ENCODE measurements around the gene KIF26B. TPM values are rescaled to one million over a fixed set of nuclear protein-coding genes. Genes with fewer than 3 reads are reported as not detected.
"Not testable (repeated sequence)": the region's sequence is repeated elsewhere in the genome, so short reads cannot be mapped to it uniquely, and the experiment has no call there.

The KIF26B gene
- polyA plus RNA-seq, 6 donors from 2014 or later = 0.01 to 0.04 TPM; not detected in 4

- H3K27ac Mint-ChIP-seq = no peak overlapping the region
- peaks cover 0 to 8% (median 0%) of the 10 kb centered on the region in 3 donors for H3K27me3 Mint-ChIP-seq
- H3K4me1 Mint-ChIP-seq = peaks cover 0 to 13% (median 4%) of the 10 kb centered on the region in 3 donors
- ATAC-seq (ENCODE audit: low read depth in 2 of 2) (no peak), DNase-seq (no peak)
- H3K36me3 Mint-ChIP-seq = no peaks in the 10 kb centered on the region
- no peak overlapping the region for H3K4me3 Mint-ChIP-seq
- H3K9me3 Mint-ChIP-seq = peaks cover 0 to 2% (median 0%) of the 10 kb centered on the region in 7 donors
Measured at GRCh38 chr1:245715970-245716369, 561.2 kb downstream of the KIF26B start.

- peaks cover 0 to 8% (median 0%) of the 10 kb centered on the region in 3 donors for H3K27me3 Mint-ChIP-seq
- DNase-seq (no peak), ATAC-seq (ENCODE audit: low read depth in 2 of 2) (no peak)
- H3K9me3 Mint-ChIP-seq = peaks cover 0 to 2% (median 0%) of the 10 kb centered on the region in 7 donors
- H3K4me3 Mint-ChIP-seq = no peak overlapping the region
- peak overlapping the region in 1 of 6 donors; percentile 59 for H3K27ac Mint-ChIP-seq
- no peaks in the 10 kb centered on the region for H3K36me3 Mint-ChIP-seq
- peaks cover 0 to 13% (median 3%) of the 10 kb centered on the region in 3 donors for H3K4me1 Mint-ChIP-seq
Measured at GRCh38 chr1:245716561-245716960, 561.8 kb downstream of the KIF26B start.

GRCh38 chr1:245717611-245718010 is 562.8 kb downstream of the KIF26B start:
- Mint-ChIP-seq H3K9me3 (peaks cover 0 to 2% (median 0%) of the 10 kb centered on the region in 7 donors), H3K4me1 (peaks cover 0 to 6% (median 0%) of the 10 kb centered on the region in 3 donors), H3K36me3 (no peaks in the 10 kb centered on the region), H3K27me3 (peaks cover 0 to 7% (median 0%) of the 10 kb centered on the region in 3 donors), H3K27ac (no peak overlapping the region), H3K4me3 (no peak overlapping the region)
- DNase-seq = no peak
- no peak for ATAC-seq (ENCODE audit: low read depth in 2 of 2)

GRCh38 chr1:245718123-245718522 is 563.3 kb downstream of the KIF26B start:
- peaks cover 0 to 6% (median 0%) of the 10 kb centered on the region in 3 donors for H3K4me1 Mint-ChIP-seq
- H3K36me3 Mint-ChIP-seq = no peaks in the 10 kb centered on the region
- H3K27me3 Mint-ChIP-seq = peaks cover 0 to 7% (median 0%) of the 10 kb centered on the region in 3 donors
- DNase-seq = no peak
- no peak overlapping the region for H3K27ac Mint-ChIP-seq
- H3K9me3 Mint-ChIP-seq = peaks cover 0 to 2% (median 0%) of the 10 kb centered on the region in 7 donors
- H3K4me3 Mint-ChIP-seq = no peak overlapping the region
- ATAC-seq (ENCODE audit: low read depth in 2 of 2) = no peak

- H3K4me3 Mint-ChIP-seq = no peak overlapping the region
- peaks cover 0 to 7% (median 5%) of the 10 kb centered on the region in 3 donors for H3K27me3 Mint-ChIP-seq
- H3K36me3 Mint-ChIP-seq = no peaks in the 10 kb centered on the region
- ATAC-seq (ENCODE audit: low read depth in 2 of 2) (no peak), DNase-seq (no peak)
- H3K4me1 Mint-ChIP-seq = peaks cover 0 to 6% (median 0%) of the 10 kb centered on the region in 3 donors
- no peak overlapping the region for H3K27ac Mint-ChIP-seq
- peaks cover 0 to 4% (median 0%) of the 10 kb centered on the region in 7 donors for H3K9me3 Mint-ChIP-seq
Measured at GRCh38 chr1:245718951-245719350, 564.2 kb downstream of the KIF26B start.

- ATAC-seq (ENCODE audit: low read depth in 2 of 2) = no peak
- Mint-ChIP-seq H3K4me3 (no peak overlapping the region), H3K9me3 (peaks cover 6 to 15% (median 7%) of the 10 kb centered on the region in 7 donors), H3K4me1 (peaks cover 0 to 4% (median 4%) of the 10 kb centered on the region in 3 donors), H3K27ac (no peak overlapping the region), H3K36me3 (peaks cover 3 to 10% of the 10 kb centered on the region in 2 donors), H3K27me3 (peaks cover 5 to 13% (median 7%) of the 10 kb centered on the region in 3 donors)
- DNase-seq = no peak
Measured at GRCh38 chr1:245721488-245721887, 566.7 kb downstream of the KIF26B start.

- H3K36me3 Mint-ChIP-seq = peaks cover 12 to 49% of the 10 kb centered on the region in 2 donors
- H3K4me1 Mint-ChIP-seq; H3K4me3 Mint-ChIP-seq; H3K27ac Mint-ChIP-seq; DNase-seq; ATAC-seq (ENCODE audit: low read depth in 2 of 2): not testable (repeated sequence)
- peaks cover 28 to 74% (median 52%) of the 10 kb centered on the region in 7 donors for H3K9me3 Mint-ChIP-seq
- peaks cover 0 to 20% (median 5%) of the 10 kb centered on the region in 3 donors for H3K27me3 Mint-ChIP-seq
Measured at GRCh38 chr1:245728035-245728434, 573.2 kb downstream of the KIF26B start.

GRCh38 chr1:245730801-245731200 is 576.0 kb downstream of the KIF26B start:
- ATAC-seq (ENCODE audit: low read depth in 2 of 2) = no peak
- peaks cover 30 to 75% (median 53%) of the 10 kb centered on the region in 7 donors for H3K9me3 Mint-ChIP-seq
- H3K27ac Mint-ChIP-seq = no peak overlapping the region
- peaks cover 12 to 44% of the 10 kb centered on the region in 2 donors for H3K36me3 Mint-ChIP-seq
- no peak for DNase-seq
- peaks cover 0 to 7% (median 1%) of the 10 kb centered on the region in 3 donors for H3K4me1 Mint-ChIP-seq
- peaks cover 0 to 11% (median 0%) of the 10 kb centered on the region in 3 donors for H3K27me3 Mint-ChIP-seq
- H3K4me3 Mint-ChIP-seq = no peak overlapping the region

GRCh38 chr1:245740336-245740735 is 585.6 kb downstream of the KIF26B start:
- DNase-seq, H3K9me3 Mint-ChIP-seq: not testable (repeated sequence)

GRCh38 chr1:245742896-245743295 is 588.1 kb downstream of the KIF26B start:
- Mint-ChIP-seq H3K36me3 (peaks cover 9 to 20% of the 10 kb centered on the region in 2 donors), H3K9me3 (peaks cover 4 to 25% (median 12%) of the 10 kb centered on the region in 7 donors), H3K4me1 (no peaks in the 10 kb centered on the region), H3K27ac (no peak overlapping the region), H3K27me3 (no peaks in the 10 kb centered on the region), H3K4me3 (no peak overlapping the region)
- ATAC-seq (ENCODE audit: low read depth in 2 of 2) = no peak
- no peak for DNase-seq

More at GRCh38 chr1:245740336-245740735, 585.6 kb downstream of the KIF26B start:
- ATAC-seq (ENCODE audit: low read depth in 2 of 2); H3K27ac Mint-ChIP-seq; H3K4me1 Mint-ChIP-seq; H3K27me3 Mint-ChIP-seq: not testable (repeated sequence)
- peaks cover under 1 to 11% of the 10 kb centered on the region in 2 donors for H3K36me3 Mint-ChIP-seq
- H3K4me3 Mint-ChIP-seq = peak overlapping the region in 1 of 8 donors; percentile 37

- ATAC-seq (ENCODE audit: low read depth in 2 of 2) (no peak), DNase-seq (no peak)
- H3K4me3 Mint-ChIP-seq = no peak overlapping the region
- H3K9me3 Mint-ChIP-seq = peaks cover 4 to 16% (median 12%) of the 10 kb centered on the region in 7 donors
- peak overlapping the region in 1 of 6 donors; percentile 12 for H3K27ac Mint-ChIP-seq
- peaks cover 9 to 15% of the 10 kb centered on the region in 2 donors for H3K36me3 Mint-ChIP-seq
- H3K27me3 Mint-ChIP-seq = no peaks in the 10 kb centered on the region
- H3K4me1 Mint-ChIP-seq = no peaks in the 10 kb centered on the region
Measured at GRCh38 chr1:245748240-245748639, 593.5 kb downstream of the KIF26B start.

GRCh38 chr1:245748646-245749045 is 593.9 kb downstream of the KIF26B start:
- no peak for ATAC-seq (ENCODE audit: low read depth in 2 of 2)
- Mint-ChIP-seq H3K27ac (peak overlapping the region in 1 of 6 donors; percentile 12), H3K4me1 (no peaks in the 10 kb centered on the region), H3K4me3 (no peak overlapping the region), H3K36me3 (peaks cover 9 to 15% of the 10 kb centered on the region in 2 donors), H3K9me3 (peaks cover 4 to 16% (median 12%) of the 10 kb centered on the region in 7 donors), H3K27me3 (no peaks in the 10 kb centered on the region)
- no peak for DNase-seq

GRCh38 chr1:245749053-245749452 is 594.3 kb downstream of the KIF26B start:
- Mint-ChIP-seq H3K4me3 (no peak overlapping the region), H3K36me3 (peaks cover 9 to 15% of the 10 kb centered on the region in 2 donors)

GRCh38 chr1:245750261-245750660 is 595.5 kb downstream of the KIF26B start:
- Mint-ChIP-seq H3K9me3 (peaks cover 1 to 28% (median 15%) of the 10 kb centered on the region in 7 donors), H3K27me3 (no peaks in the 10 kb centered on the region), H3K4me1 (peaks cover 0 to 8% (median 0%) of the 10 kb centered on the region in 3 donors), H3K27ac (peak overlapping the region in 2 of 6 donors; percentile 12 to 78), H3K36me3 (peaks cover 12 to 19% of the 10 kb centered on the region in 2 donors), H3K4me3 (peak overlapping the region in 1 of 8 donors; percentile 4)
- DNase-seq (no peak), ATAC-seq (ENCODE audit: low read depth in 2 of 2) (no peak)

More at GRCh38 chr1:245749053-245749452, 594.3 kb downstream of the KIF26B start:
- DNase-seq (no peak), ATAC-seq (ENCODE audit: low read depth in 2 of 2) (no peak)
- H3K27ac Mint-ChIP-seq = no peak overlapping the region
- H3K9me3 Mint-ChIP-seq = peaks cover 3 to 16% (median 11%) of the 10 kb centered on the region in 7 donors
- no peaks in the 10 kb centered on the region for H3K27me3 Mint-ChIP-seq
- no peaks in the 10 kb centered on the region for H3K4me1 Mint-ChIP-seq

All from naive B cell (primary cell).